ENCODE measurements around the gene MSRB1.

- TF ChIP-seq CTCF (IDR thresholded peaks at IDR 0.05; ENCODE audit: low read depth, low read length) (no peak), EZH2phosphoT487 (IDR thresholded peaks at IDR 0.05; ENCODE audit: low read depth) (no peak)
Measured at GRCh38 chr16:1942810-1943726, at the start of gene MSRB1.
